GM18511 (cell line): Measurements from ENCODE around the gene ARL8B.

ENCODE experiments used
- ATAC-seq: cut with Tn5 transposase; IDR thresholded peaks from one replicate; pipeline ENCODE4 v1.9.1; 2021; ENCODE audit warnings: mild to moderate bottlenecking, moderate library complexity; ENCODE audit not compliant: unreplicated experiment

The ARL8B gene

DNA sequence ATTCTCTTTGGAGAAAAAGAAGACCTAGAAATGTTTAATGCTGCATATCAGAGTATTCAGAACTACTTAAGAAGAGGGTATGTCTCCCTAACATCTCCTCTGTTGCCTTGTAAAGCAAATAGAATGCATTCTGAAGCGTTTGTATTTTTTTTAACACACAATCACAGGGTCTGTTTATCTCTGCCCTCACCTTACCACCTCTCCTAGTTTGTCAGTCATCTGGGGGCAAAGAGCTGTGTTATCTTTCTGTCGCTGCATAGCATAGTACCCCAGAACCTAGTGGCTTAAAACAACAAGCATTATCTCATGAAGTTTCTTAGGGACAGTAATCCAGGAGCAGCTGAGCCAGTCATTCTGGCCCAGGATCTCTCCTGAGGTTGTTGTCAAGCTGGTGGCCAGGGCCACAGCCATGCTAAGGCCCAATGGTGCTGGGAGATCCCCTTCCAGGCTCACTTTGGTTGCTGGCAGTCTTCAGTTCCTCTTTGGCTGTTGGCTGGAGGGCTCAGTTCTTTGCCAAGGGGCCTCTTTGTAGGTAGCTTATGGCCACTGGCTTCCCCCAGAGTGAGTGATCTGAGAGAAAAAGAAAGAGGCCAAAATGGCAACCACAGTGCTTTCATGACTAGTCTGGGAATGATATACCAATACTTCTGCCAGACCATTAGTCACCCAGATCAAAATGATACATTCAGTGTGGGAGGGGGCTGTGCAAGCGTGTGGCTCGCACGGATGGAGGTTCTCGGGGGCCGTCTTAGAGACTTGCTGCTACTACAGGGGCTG is 83.3 kb downstream of the ARL8B start:
- peak; percentile 99 for ATAC-seq

DNA sequence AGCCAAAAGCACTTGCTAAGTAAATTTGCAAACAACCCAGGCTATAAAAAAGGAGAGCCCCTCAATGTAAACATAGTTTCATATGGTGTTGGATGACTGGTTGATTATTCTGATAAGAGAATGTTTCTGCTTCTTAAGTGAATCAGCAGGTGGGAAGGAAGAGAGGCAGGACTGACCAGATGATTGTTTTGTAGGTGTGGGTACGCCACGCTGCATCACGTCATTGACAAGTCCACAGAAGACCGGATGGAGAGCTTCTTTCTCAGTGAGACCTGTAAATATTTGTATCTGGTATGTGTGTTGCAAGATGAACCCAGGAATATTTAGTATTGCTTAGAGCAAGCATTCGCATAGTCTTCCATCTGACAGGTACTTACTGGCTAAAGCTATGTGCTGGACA is 88.8 kb downstream of the ARL8B start:
- no peak for ATAC-seq

DNA sequence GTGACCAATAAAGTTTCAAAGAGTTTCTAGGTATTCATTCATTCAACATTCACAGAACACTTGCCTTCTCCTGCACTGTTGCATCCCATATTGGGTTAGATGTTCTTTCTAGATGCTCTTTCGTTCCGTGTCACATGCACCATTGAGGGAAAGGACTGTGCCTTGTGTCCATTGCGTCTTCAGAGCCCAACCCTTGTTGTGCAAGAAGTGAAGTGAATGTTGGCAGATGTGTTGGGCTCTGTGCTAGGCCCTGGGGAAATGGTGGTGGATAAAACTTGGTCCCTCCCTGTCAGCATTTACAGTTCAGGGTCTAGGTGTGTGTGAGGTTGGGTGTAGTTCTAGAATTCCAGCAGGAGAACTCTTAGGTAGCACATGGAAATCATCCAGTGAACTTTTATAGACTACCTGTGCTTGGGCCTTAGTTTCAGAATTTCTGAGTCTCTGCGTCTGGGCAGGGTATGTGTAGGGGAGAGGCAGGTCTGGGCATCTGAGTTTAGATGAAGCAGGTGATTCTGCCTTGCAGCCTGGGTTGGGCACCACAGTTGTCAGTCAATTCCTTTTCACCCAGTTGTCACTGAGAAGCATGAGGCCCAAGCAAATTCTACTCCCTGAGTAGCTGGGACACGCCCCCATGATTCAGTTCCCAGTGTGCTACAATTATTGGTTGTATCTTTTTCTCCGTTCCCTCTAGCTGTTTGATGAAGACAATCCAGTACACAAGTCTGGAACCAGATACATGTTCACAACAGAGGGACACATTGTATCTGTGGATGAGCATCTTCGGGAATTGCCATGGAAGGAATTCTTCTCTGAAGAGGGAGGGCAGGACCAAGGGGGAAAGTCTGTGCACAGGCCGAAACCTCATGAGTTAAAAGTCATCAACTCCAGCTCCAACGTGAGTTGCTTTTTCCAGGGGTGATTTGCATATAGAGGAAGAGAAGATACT is 90.8 kb downstream of the ARL8B start:
- no peak for ATAC-seq

DNA sequence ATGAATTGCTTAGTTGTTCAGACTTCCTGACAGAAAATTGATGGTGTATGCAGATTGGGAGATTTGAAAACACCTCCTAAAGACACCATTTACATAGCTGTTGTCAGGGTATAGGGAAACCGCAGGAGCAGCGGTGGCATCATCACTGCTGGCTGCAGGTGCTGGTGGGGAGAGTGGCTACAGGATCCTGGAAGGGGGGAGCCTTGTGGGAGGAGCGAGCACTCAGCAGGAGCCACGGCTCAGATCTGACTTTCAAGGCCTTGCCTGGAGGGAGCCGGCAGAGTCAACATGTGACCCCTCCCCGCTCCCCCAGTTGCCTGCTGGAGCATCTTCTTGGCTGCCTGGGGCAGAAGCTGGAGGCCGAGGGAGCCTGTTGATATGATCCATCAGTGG is 91.5 kb downstream of the ARL8B start:
- ATAC-seq, result no peak

DNA sequence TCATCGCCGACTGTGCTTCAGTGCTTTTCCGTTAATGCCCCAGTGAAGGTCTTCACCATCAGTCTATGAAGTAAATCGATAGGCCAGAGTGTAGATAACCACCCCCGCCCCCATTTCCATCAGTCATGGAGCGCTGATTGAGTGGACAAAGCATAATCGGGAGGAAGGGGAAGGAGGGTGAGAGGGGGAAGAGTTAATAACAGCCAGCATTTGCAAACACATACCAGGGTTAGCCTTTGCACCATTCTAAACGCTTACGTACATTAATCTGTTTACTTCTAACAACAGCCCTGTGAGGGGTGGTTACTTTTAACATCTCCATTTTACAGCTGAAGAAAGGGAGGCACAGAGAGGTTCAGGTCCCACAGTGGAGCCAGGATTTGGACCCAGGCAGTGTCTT is 92.3 kb downstream of the ARL8B start:
- ATAC-seq, result no peak

DNA sequence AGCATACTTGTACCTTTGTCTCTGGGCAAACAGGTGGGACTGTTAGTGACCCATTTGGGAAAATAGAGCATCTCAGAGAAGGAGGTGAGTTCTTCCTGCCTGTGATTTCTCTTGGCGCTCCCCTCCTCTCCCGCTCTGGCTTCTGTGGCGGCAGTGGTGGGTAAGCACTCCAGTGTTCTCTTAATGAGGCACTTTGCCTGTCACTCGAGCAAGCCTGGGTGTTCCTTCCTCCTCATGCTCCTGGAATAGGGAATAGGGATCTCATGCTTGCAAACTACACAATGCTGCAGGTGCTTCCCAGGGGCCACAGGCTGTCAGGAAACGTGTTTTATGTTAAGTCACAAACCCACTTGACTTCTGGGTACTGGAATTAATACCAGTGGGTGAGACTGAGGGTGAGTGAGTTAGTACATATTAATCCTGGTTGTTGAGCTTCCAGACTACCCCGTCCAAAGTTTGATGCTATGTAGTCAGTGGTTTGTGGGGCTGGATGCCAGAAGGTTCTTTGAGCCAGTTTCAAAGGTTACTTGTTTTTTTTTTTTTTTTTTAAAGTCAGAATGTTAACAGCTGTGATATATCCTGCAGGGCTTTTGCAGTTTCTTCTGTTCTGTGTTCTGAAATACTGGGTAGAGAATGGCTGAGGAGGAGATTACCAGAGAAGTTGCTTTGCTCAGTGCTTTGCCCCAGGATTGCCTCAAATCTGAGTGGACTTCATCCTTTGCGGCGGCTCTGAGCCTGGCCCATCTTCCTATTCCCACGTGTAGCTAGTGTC is 95.9 kb downstream of the ARL8B start:
- ATAC-seq, result no peak

DNA sequence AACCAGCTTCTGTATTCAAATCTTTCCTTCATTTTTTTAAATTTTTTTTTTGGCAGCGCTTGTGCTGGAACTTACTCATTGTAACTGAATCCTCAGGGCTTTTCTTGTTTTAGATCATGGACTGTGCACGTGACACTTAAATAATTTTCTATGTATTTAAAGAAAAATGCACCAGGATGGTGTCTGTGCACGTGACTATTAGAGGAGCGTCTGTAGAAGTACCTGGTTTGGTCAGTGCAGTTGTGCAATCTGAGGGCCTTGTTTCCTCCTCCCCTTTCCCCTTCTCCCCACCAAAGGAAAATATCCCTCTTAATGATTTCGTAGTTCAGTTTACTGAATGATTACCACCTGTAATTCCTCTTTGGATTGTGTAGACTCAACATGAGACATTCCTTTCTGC is 96.7 kb downstream of the ARL8B start:
- ATAC-seq, result no peak

GRCh38 chr3:5219216-5219615 is 97.1 kb downstream of the ARL8B start:
- ATAC-seq, result no peak

GRCh38 chr3:5220193-5220592 is 98.1 kb downstream of the ARL8B start:
- ATAC-seq, result no peak

DNA sequence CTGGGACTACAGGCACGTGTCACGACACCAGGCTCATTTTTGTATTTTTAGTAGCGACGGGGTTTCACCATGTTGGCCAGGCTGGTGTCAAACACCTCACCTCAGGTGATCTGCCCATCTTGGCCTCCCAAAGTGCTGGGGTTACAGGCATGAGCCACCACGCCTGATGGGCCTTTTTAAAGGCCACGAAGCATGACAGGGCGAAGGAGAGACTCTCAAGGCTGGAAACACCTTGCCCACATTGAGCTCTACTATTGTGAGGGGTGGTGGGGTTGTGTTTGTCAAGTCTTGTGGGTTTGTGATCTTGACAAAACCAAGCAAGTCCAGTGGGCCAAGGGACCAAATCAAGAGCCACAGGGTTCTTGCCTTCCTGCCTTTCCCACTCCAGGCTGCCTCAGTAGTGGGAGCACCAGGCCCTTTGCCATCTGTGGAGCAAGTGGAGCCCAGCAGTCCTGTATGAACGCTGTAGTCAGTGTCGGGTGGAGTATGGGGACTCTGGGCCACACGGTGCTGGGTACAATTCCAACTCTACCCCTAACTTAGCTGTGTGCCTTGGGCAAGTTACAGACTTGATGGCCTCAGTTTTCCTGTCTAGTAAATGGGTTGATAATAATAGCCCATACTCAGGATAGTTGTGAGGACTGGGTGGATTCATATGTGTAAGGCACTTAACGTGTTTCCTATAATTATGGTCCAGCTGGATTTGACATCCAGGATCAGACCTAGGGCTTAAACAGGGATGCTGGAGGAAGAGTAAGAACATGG is 98.8 kb downstream of the ARL8B start:
- ATAC-seq, result no peak

GRCh38 chr3:5221701-5222100 is 99.6 kb downstream of the ARL8B start:
- ATAC-seq, result no peak

- no peak for ATAC-seq
Measured at GRCh38 chr3:5222283-5223005, 100.4 kb downstream of the ARL8B start.

- peak; percentile 42 for ATAC-seq
Measured at GRCh38 chr3:5226783-5227182, 104.7 kb downstream of the ARL8B start.

DNA sequence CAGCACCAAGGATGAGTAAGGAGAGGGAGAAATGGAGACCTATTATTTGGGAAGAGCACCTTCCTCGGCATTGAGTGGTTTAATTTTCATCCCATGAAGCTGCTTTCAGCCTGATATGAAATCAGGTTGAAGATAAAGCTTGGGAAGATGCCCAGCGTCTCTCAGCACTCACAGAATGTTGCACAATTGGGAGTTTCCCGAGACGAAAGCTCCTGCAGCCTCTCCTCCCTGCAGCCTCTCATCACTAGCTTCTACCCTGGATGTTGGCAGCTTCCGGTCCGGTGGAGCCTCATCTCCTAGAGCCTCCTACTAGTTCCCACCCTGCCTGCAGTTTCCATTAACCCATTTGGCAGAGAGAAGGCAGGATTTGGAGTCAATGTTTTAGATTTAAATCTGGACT is 105.7 kb downstream of the ARL8B start:
- ATAC-seq, result no peak

GRCh38 chr3:5229414-5229813 is 107.3 kb downstream of the ARL8B start:
- no peak for ATAC-seq
